Measurements from ENCODE around the gene C3orf18.

Gene C3orf18

DNA sequence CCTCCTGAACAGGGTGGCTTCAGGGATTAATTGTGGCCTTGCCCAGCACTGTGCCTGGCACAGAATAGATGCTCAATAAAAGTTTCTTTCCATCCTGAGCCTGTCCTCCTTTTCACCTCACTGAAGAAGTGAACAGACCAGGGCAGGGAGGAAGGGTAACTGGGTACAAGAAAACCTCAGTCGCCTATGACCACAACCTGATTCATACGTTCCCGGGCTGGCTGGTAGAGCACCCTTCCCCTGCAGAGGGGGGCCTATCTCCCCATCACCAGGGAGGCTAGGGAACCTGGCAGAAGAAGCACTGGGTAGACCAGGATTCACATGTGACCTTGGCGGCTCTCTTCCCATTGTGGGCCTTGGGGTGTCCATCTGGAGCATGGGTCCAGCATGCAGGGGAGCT, 36.3 kb downstream of the C3orf18 start:
- no peaks in the 10 kb centered on the region for H3K9me3 ChIP-seq (ENCODE audit: control insufficient read depth in 2 of 2, low read length in 2 of 2)
- H3K36me3 ChIP-seq (ENCODE audit: control insufficient read depth in 2 of 2, insufficient read depth in 2 of 2, low read length in 2 of 2): no peaks in the 10 kb centered on the region
- H3K27ac ChIP-seq (ENCODE audit: low read length): no peak overlapping the region
- no peaks in the 10 kb centered on the region for H3K4me1 ChIP-seq (ENCODE audit: control insufficient read depth, insufficient read depth, low read length)
- H3K27me3 ChIP-seq (ENCODE audit: control insufficient read depth in 1 of 2, insufficient read depth in 2 of 2, low read length in 2 of 2): peaks cover 6 to 8% of the 10 kb centered on the region in 2 donors
- no peak overlapping the region for H3K9ac ChIP-seq (ENCODE audit: low read length in 2 of 2)
- H3K4me3 ChIP-seq (ENCODE audit: low read length in 2 of 2): no peak overlapping the region

GRCh38 chr3:50530001-50530970, 37.3 kb downstream of the C3orf18 start:
- Histone ChIP-seq H3K27ac (ENCODE audit: low read length) (no peak overlapping the region), H3K9ac (ENCODE audit: low read length in 2 of 2) (no peak overlapping the region), H3K36me3 (ENCODE audit: control insufficient read depth in 2 of 2, insufficient read depth in 2 of 2, low read length in 2 of 2) (no peaks in the 10 kb centered on the region), H3K4me1 (ENCODE audit: control insufficient read depth, insufficient read depth, low read length) (no peaks in the 10 kb centered on the region), H3K9me3 (ENCODE audit: control insufficient read depth in 2 of 2, low read length in 2 of 2) (no peaks in the 10 kb centered on the region), H3K27me3 (ENCODE audit: control insufficient read depth in 1 of 2, insufficient read depth in 2 of 2, low read length in 2 of 2) (peaks cover 6 to 8% of the 10 kb centered on the region in 2 donors), H3K4me3 (ENCODE audit: low read length in 2 of 2) (no peak overlapping the region)

DNA sequence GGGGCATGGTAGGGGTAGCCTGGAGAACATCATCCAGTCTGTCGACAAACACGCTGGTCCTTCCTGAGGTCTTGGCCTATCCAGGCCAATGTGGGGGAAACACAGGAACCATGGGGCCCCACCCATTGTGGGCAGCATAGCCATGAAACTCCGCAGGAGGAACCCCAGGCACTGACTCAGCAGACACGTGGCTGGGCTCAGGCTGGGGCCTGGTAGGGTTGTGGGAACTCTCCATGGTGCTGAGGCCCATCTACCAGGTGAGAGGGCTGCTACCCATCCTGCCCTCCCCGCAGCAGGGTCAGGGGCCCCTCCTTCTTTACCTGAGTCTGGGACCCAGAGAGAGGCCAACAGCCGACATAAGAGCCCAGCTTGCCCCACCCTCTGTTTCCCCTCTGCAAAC, 41.6 kb downstream of the C3orf18 start:
- Histone ChIP-seq H3K27me3 (ENCODE audit: control insufficient read depth in 1 of 2, insufficient read depth in 2 of 2, low read length in 2 of 2) (peaks cover 6 to 8% of the 10 kb centered on the region in 2 donors), H3K4me1 (ENCODE audit: control insufficient read depth, insufficient read depth, low read length) (no peaks in the 10 kb centered on the region), H3K27ac (ENCODE audit: low read length) (no peak overlapping the region), H3K4me3 (ENCODE audit: low read length in 2 of 2) (no peak overlapping the region), H3K36me3 (ENCODE audit: control insufficient read depth in 2 of 2, insufficient read depth in 2 of 2, low read length in 2 of 2) (no peaks in the 10 kb centered on the region), H3K9me3 (ENCODE audit: control insufficient read depth in 2 of 2, low read length in 2 of 2) (no peaks in the 10 kb centered on the region), H3K9ac (ENCODE audit: low read length in 2 of 2) (no peak overlapping the region)

GRCh38 chr3:50525191-50525910, 42.2 kb downstream of the C3orf18 start:
- H3K27ac ChIP-seq (ENCODE audit: low read length): no peak overlapping the region
- H3K4me3 ChIP-seq (ENCODE audit: low read length in 2 of 2): no peak overlapping the region
- no peaks in the 10 kb centered on the region for H3K4me1 ChIP-seq (ENCODE audit: control insufficient read depth, insufficient read depth, low read length)
- H3K36me3 ChIP-seq (ENCODE audit: control insufficient read depth in 2 of 2, insufficient read depth in 2 of 2, low read length in 2 of 2): no peaks in the 10 kb centered on the region
- H3K9me3 ChIP-seq (ENCODE audit: control insufficient read depth in 2 of 2, low read length in 2 of 2): no peaks in the 10 kb centered on the region
- H3K9ac ChIP-seq (ENCODE audit: low read length in 2 of 2): no peak overlapping the region
- peaks cover 8% of the 10 kb centered on the region in 2 donors for H3K27me3 ChIP-seq (ENCODE audit: control insufficient read depth in 1 of 2, insufficient read depth in 2 of 2, low read length in 2 of 2)

DNA sequence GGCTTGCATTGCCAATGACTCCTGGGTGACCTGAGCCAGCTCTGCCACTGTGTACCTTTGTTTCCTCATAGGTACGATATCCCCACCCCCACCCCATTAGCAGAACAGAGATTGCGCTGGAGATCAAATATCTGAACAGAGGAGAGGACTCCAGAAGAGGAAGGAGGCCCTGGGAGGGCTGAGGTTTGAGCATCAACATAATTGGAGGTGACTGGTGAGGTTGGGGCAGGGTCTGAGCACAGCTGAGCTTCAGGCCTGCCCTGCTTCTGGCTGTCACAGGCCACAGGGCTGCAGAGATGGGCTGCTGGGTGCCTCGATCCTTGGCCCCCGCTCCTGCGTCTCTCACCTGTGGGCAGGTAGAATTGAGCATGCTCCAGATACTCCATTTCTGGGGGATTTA, 42.8 kb downstream of the C3orf18 start:
- Histone ChIP-seq H3K27me3 (ENCODE audit: control insufficient read depth in 1 of 2, insufficient read depth in 2 of 2, low read length in 2 of 2) (peaks cover 5 to 6% of the 10 kb centered on the region in 2 donors), H3K36me3 (ENCODE audit: control insufficient read depth in 2 of 2, insufficient read depth in 2 of 2, low read length in 2 of 2) (no peaks in the 10 kb centered on the region), H3K9me3 (ENCODE audit: control insufficient read depth in 2 of 2, low read length in 2 of 2) (no peaks in the 10 kb centered on the region), H3K4me3 (ENCODE audit: low read length in 2 of 2) (no peak overlapping the region), H3K9ac (ENCODE audit: low read length in 2 of 2) (no peak overlapping the region), H3K27ac (ENCODE audit: low read length) (no peak overlapping the region), H3K4me1 (ENCODE audit: control insufficient read depth, insufficient read depth, low read length) (no peaks in the 10 kb centered on the region)

GRCh38 chr3:50523279-50523811, 44.2 kb downstream of the C3orf18 start:
- Histone ChIP-seq H3K9me3 (ENCODE audit: control insufficient read depth in 2 of 2, low read length in 2 of 2) (no peaks in the 10 kb centered on the region), H3K36me3 (ENCODE audit: control insufficient read depth in 2 of 2, insufficient read depth in 2 of 2, low read length in 2 of 2) (no peaks in the 10 kb centered on the region), H3K4me3 (ENCODE audit: low read length in 2 of 2) (no peak overlapping the region), H3K4me1 (ENCODE audit: control insufficient read depth, insufficient read depth, low read length) (no peaks in the 10 kb centered on the region), H3K27me3 (ENCODE audit: control insufficient read depth in 1 of 2, insufficient read depth in 2 of 2, low read length in 2 of 2) (peaks cover 3 to 9% of the 10 kb centered on the region in 2 donors), H3K9ac (ENCODE audit: low read length in 2 of 2) (no peak overlapping the region), H3K27ac (ENCODE audit: low read length) (no peak overlapping the region)

DNA sequence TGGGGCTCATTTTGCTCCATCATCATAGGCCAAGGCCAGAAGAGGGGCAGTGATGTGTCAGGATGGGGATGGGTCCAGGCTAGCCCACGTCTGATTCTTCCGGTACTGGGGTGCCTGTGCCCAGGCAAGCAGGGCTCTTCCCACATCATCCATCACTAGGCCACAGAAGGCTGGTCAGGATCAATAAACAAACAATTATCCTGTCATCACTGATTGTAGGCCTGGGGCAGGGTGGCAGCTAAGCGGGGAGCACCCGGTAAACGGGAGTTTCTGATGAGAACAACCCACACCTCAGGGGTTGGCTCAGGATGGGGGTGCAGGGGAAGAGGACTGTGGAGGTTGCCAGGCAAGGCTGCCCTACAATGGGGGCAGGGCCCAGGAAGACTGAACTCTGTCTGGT, 46.0 kb downstream of the C3orf18 start:
- H3K9ac ChIP-seq (ENCODE audit: low read length in 2 of 2): no peak overlapping the region
- H3K27ac ChIP-seq (ENCODE audit: low read length): no peak overlapping the region
- no peaks in the 10 kb centered on the region for H3K9me3 ChIP-seq (ENCODE audit: control insufficient read depth in 2 of 2, low read length in 2 of 2)
- H3K4me3 ChIP-seq (ENCODE audit: low read length in 2 of 2): no peak overlapping the region
- peaks cover 3 to 9% of the 10 kb centered on the region in 2 donors for H3K27me3 ChIP-seq (ENCODE audit: control insufficient read depth in 1 of 2, insufficient read depth in 2 of 2, low read length in 2 of 2)
- H3K36me3 ChIP-seq (ENCODE audit: control insufficient read depth in 2 of 2, insufficient read depth in 2 of 2, low read length in 2 of 2): no peaks in the 10 kb centered on the region
- H3K4me1 ChIP-seq (ENCODE audit: control insufficient read depth, insufficient read depth, low read length): peaks cover 3% of the 10 kb centered on the region

- Histone ChIP-seq H3K4me1 (ENCODE audit: control insufficient read depth, insufficient read depth, low read length) (peaks cover 10% of the 10 kb centered on the region), H3K27me3 (ENCODE audit: control insufficient read depth in 1 of 2, insufficient read depth in 2 of 2, low read length in 2 of 2) (peaks cover 3 to 9% of the 10 kb centered on the region in 2 donors), H3K9me3 (ENCODE audit: control insufficient read depth in 2 of 2, low read length in 2 of 2) (no peaks in the 10 kb centered on the region), H3K9ac (ENCODE audit: low read length in 2 of 2) (no peak overlapping the region), H3K27ac (ENCODE audit: low read length) (no peak overlapping the region), H3K4me3 (ENCODE audit: low read length in 2 of 2) (no peak overlapping the region), H3K36me3 (ENCODE audit: control insufficient read depth in 2 of 2, insufficient read depth in 2 of 2, low read length in 2 of 2) (no peaks in the 10 kb centered on the region)
Observed at GRCh38 chr3:50520849-50521248, 46.7 kb downstream of the C3orf18 start.

- Histone ChIP-seq H3K9me3 (ENCODE audit: control insufficient read depth in 2 of 2, low read length in 2 of 2) (no peaks in the 10 kb centered on the region), H3K27me3 (ENCODE audit: control insufficient read depth in 1 of 2, insufficient read depth in 2 of 2, low read length in 2 of 2) (peaks cover 3 to 9% of the 10 kb centered on the region in 2 donors), H3K9ac (ENCODE audit: low read length in 2 of 2) (no peak overlapping the region), H3K36me3 (ENCODE audit: control insufficient read depth in 2 of 2, insufficient read depth in 2 of 2, low read length in 2 of 2) (no peaks in the 10 kb centered on the region), H3K4me3 (ENCODE audit: low read length in 2 of 2) (no peak overlapping the region), H3K4me1 (ENCODE audit: control insufficient read depth, insufficient read depth, low read length) (peaks cover 14% of the 10 kb centered on the region), H3K27ac (ENCODE audit: low read length) (no peak overlapping the region)
Observed at GRCh38 chr3:50519471-50520089, 48.0 kb downstream of the C3orf18 start.

GRCh38 chr3:50518436-50518835, 49.1 kb downstream of the C3orf18 start:
- peaks cover 14% of the 10 kb centered on the region for H3K4me1 ChIP-seq (ENCODE audit: control insufficient read depth, insufficient read depth, low read length)
- no peaks in the 10 kb centered on the region for H3K36me3 ChIP-seq (ENCODE audit: control insufficient read depth in 2 of 2, insufficient read depth in 2 of 2, low read length in 2 of 2)

More at GRCh38 chr3:50518436-50518835, 49.1 kb downstream of the C3orf18 start:
- no peaks in the 10 kb centered on the region for H3K9me3 ChIP-seq (ENCODE audit: control insufficient read depth in 2 of 2, low read length in 2 of 2)
- no peak overlapping the region for H3K4me3 ChIP-seq (ENCODE audit: low read length in 2 of 2)
- H3K27ac ChIP-seq (ENCODE audit: low read length): no peak overlapping the region
- H3K27me3 ChIP-seq (ENCODE audit: control insufficient read depth in 1 of 2, insufficient read depth in 2 of 2, low read length in 2 of 2): peaks cover 3 to 9% of the 10 kb centered on the region in 2 donors
- no peak overlapping the region for H3K9ac ChIP-seq (ENCODE audit: low read length in 2 of 2)
